Heart right ventricle (tissue), 16 donors: ENCODE measurements around the gene SPATA2. TPM values are rescaled to one million over a fixed set of nuclear protein-coding genes. Genes with fewer than 3 reads are reported as not detected.

Source experiments
- ATAC-seq, 8 donors: fragments of 200-7000 bp; cut with Tn5 transposase; one replicate each; pipeline ENCODE4 v1.9.1; 2020; ENCODE audit warnings: mild to moderate bottlenecking in 8 of 8, moderate library complexity in 8 of 8, moderate number of reproducible peaks in 1 of 8
- DNase-seq, 2 donors: peaks; one replicate each; pipeline ENCODE4 v3.0.0-alpha.2; 2020
- H3K27ac ChIP-seq, 10 donors: fragments of 200-600 bp; sonication (generic) in 2 of 10; one replicate each; pipeline versions ENCODE4 v1.5.0 to v1.8.0; 2020 to 2022; ENCODE audit warnings: mild to moderate bottlenecking in 3 of 10
- H3K27me3 ChIP-seq, 7 donors: fragments of 200-600 bp; one replicate each; pipeline ENCODE4 v1.8.0; 2021 to 2022; ENCODE audit warnings: mild to moderate bottlenecking in 2 of 7
- H3K36me3 ChIP-seq, 9 donors: fragments of 200-600 bp; sonication (generic) in 1 of 9; one replicate each; pipeline versions ENCODE4 v1.5.0 to v1.8.0; 2020 to 2022; ENCODE audit warnings: mild to moderate bottlenecking in 2 of 9
- H3K4me1 ChIP-seq, 9 donors: fragments of 200-600 bp; sonication (generic) in 1 of 9; one replicate each; pipeline versions ENCODE4 v1.5.0 to v1.8.0; 2020 to 2022; ENCODE audit warnings: mild to moderate bottlenecking in 4 of 9
- H3K4me3 ChIP-seq, 10 donors: fragments of 200-600 bp; sonication (generic) in 2 of 10; one replicate each; pipeline versions ENCODE4 v1.5.0 to v1.8.0; 2020 to 2022; ENCODE audit warnings: mild to moderate bottlenecking in 7 of 10, moderate library complexity in 2 of 10
- H3K9me3 ChIP-seq, 11 donors: fragments of 200-600 bp in 10 of 11; sonication (generic) in 2 of 11; one replicate each; pipeline versions ENCODE4 v1.5.0 to v1.8.0; 2013 to 2022; ENCODE audit warnings: mild to moderate bottlenecking in 2 of 11, control low read depth in 1 of 11, moderate library complexity in 1 of 11
- CTCF ChIP-seq, 9 donors: fragments of 200-600 bp; sonication (generic) in 2 of 9; IDR thresholded peaks; one replicate each; pipeline versions ENCODE4 v1.5.0 to v1.8.0; 2021 to 2022; ENCODE audit warnings: antibody characterized with exemption in 9 of 9, mild to moderate bottlenecking in 5 of 9, moderate library complexity in 1 of 9
- WGBS, 2 donors: extraction: QIAGEN DNeasy Blood & Tissue Kit; methylation state at CpG; one replicate each; pipeline ENCODE4 v1.1.7; 2013; ENCODE audit warnings: inconsistent platforms in 1 of 2; 5-methylcytosine and 5-hydroxymethylcytosine counted together
- intact Hi-C, 10 donors: fragments of 100-400 bp; cut with DNase I; formaldehyde crosslinking; loops; one replicate each; pipeline versions ENCODE4 v1.11.1 to v1.14.2; 2022
- polyA plus RNA-seq, 2 donors: library from polyadenylated mRNA; stranded (reverse); fragments of 200-250 nt; gene quantifications; one replicate each; pipeline ENCODE4 v1.2.3, GENCODE V29; 2013
- total RNA-seq, 10 donors: library from RNA; stranded (reverse); fragmentation: NEBNext Ultra II Directional in 3 of 10; extraction: Animal tissue kit (Norgen Biotek cat#: 25700) in 3 of 10; gene quantifications; one replicate each; pipeline versions ENCODE4 v1.2.1 to v1.2.4, GENCODE V29; 2021 to 2023
- donor health status: Arrhythmogenic right ventricular cardiomyopathy.
- donor health status: ischemic (EF 13 %, LVEDD 7.1; RV severe dilation, severe dysfunction).
- donor health status: healthy with polysubstance abuse.
- donor health status: DM: no; HTN: yes; CAD: no.
- donor health status: DM: no; HTN: no; CAD: no.
- donor health status: ischemic (EF 25% LVEDD 6.9; RV normal size, moderate dysfunction).
- donor health status: ischemic (EF 25% LVEDD 5.7; RV mildly dilated, moderate dysfunction).
- donor health status: healthy.
- donor health status: DM: yes; HTN: yes; CAD: no.
- donor health status: Ischemic cardiomyopathy.
- donor health status: ischemic (EF 35%, LVEDD 5.7; RV mildly dilated, moderate dysfunction).
- donor health status: nonischemic (EF 11% LVEDD 7.7; RV severe dilation, severe dysfunction).
- donor health status: DM: yes; HTN: yes; CAD: no.
- donor health status: PGD.
- donor health status: ischemic (EF 29% LVEDD 5.4; RV normal size, mild dysfunction).
- donor health status: nonischemic (EF 23%, LVEDD 6.1; RV moderate dilation, normal function).

The SPATA2 gene
- total and polyA plus RNA-seq, 12 donors, result 4.8 to 11.8 (median 6.6) TPM

- Histone ChIP-seq H3K4me3 (peak overlapping the region in 8 of 10 donors; percentile 7 to 31 (median 24)), H3K4me1 (peaks cover 23 to 71% (median 48%) of the 10 kb centered on the region in 9 donors), H3K27me3 (no peaks in the 10 kb centered on the region), H3K27ac (peak overlapping the region in 9 of 10 donors; percentile 18 to 77 (median 71)), H3K36me3 (peaks cover 0 to 13% (median 0%) of the 10 kb centered on the region in 9 donors), H3K9me3 (no peaks in the 10 kb centered on the region)
- intact Hi-C loops, result no loop called here
- no peak for TF ChIP-seq CTCF (IDR thresholded peaks at IDR 0.05)
- no peak for DNase-seq
- ATAC-seq, result peak in 6 of 8 donors; percentile 13 to 65 (median 60)
- 59 to 68% methylated on average over 12 of the region's 12 CpGs for WGBS, 2 donors
Measured at GRCh38 chr20:49893242-49894072, 21.9 kb downstream of the SPATA2 start.

GRCh38 chr20:49892817-49893216 lies 22.5 kb downstream of the SPATA2 start:
- Histone ChIP-seq H3K9me3 (no peaks in the 10 kb centered on the region), H3K36me3 (peaks cover 0 to 18% (median 0%) of the 10 kb centered on the region in 9 donors), H3K27ac (peak overlapping the region in 9 of 10 donors; percentile 18 to 77 (median 71)), H3K4me3 (peak overlapping the region in 7 of 10 donors; percentile 15 to 31 (median 29)), H3K27me3 (no peaks in the 10 kb centered on the region), H3K4me1 (peaks cover 25 to 77% (median 55%) of the 10 kb centered on the region in 9 donors)
- intact Hi-C loops, result no loop called here
- DNase-seq (peak; percentile 54 to 56), ATAC-seq (peak; percentile 80 to 93 (median 86))
- WGBS, 2 donors, result 20 to 31% methylated on average over 11 of the region's 11 CpGs
- no peak for TF ChIP-seq CTCF (IDR thresholded peaks at IDR 0.05)

- Histone ChIP-seq H3K27ac (peak overlapping the region in 8 of 10 donors; percentile 18 to 77 (median 72)), H3K27me3 (no peaks in the 10 kb centered on the region), H3K36me3 (peaks cover 0 to 24% (median 0%) of the 10 kb centered on the region in 9 donors), H3K4me1 (peaks cover 25 to 83% (median 60%) of the 10 kb centered on the region in 9 donors), H3K4me3 (no peak overlapping the region), H3K9me3 (no peaks in the 10 kb centered on the region)
- WGBS, 2 donors, result 70 to 76% methylated on average over 9 of the region's 9 CpGs
- ATAC-seq, result peak in 4 of 8 donors; percentile 3 to 19 (median 13)
- TF ChIP-seq CTCF (IDR thresholded peaks at IDR 0.05), result no peak
- DNase-seq, result no peak
- intact Hi-C loops, result no loop called here
Measured at GRCh38 chr20:49892260-49892659, 23.1 kb downstream of the SPATA2 start.

GRCh38 chr20:49891476-49892110 lies 23.7 kb downstream of the SPATA2 start:
- Histone ChIP-seq H3K36me3 (peaks cover 0 to 30% (median 0%) of the 10 kb centered on the region in 9 donors), H3K27me3 (no peaks in the 10 kb centered on the region), H3K9me3 (no peaks in the 10 kb centered on the region), H3K27ac (peak overlapping the region in 1 of 10 donors; percentile 25), H3K4me3 (no peak overlapping the region), H3K4me1 (peaks cover 27 to 83% (median 67%) of the 10 kb centered on the region in 9 donors)
- intact Hi-C loops, result no loop called here
- ATAC-seq, result no peak
- no peak for DNase-seq
- TF ChIP-seq CTCF (IDR thresholded peaks at IDR 0.05), result no peak
- WGBS, 2 donors, result 84 to 91% methylated on average over 13 of the region's 13 CpGs
